ENCODE measurements around the gene CYP27C1. TPM values are rescaled to one million over a fixed set of nuclear protein-coding genes. Genes with fewer than 3 reads are reported as not detected.

CYP27C1 gene
- polyA plus RNA-seq, 5 donors, result 8.4 to 13.0 (median 9.0) TPM

DNA sequence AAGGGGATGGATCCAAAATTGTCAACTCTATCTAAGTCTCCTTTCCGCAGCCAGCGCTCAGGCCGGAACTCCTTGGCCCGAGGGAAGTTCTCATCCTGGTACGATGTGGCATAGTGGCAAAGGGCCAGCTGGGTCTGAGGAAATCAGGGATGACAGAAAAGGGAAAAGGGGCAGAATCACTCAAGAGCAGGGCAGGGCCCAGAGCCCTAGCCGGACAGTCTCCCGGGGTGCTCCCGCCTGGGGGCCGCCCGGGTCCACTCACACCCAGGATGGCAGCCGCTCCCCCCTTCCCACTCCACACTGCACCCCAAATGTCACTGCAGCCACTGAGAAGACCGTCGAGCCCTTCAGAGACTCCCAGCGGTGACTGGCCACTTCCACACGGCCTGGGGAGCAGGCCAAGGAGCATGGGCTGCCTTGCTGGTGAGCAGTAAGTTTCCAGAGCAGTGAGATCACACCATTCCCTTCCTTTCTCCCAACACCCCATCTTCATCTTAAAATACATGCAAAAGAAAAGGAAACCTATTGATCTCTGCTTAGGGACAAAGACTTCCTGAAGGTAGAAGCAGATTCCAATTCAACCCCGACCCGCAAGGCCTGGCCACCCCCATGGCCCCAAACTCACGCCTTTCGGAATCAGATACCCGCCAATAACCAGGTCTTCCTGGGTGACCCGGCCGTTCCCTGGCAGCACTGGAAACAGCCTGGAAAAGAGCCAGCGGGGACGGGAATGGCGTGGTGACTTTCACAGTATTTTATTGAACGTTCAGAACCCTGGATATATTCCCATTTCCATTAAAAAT, 26.7 kb downstream of the CYP27C1 start:
- DNase-seq, result peak; percentile 70 to 77

DNA sequence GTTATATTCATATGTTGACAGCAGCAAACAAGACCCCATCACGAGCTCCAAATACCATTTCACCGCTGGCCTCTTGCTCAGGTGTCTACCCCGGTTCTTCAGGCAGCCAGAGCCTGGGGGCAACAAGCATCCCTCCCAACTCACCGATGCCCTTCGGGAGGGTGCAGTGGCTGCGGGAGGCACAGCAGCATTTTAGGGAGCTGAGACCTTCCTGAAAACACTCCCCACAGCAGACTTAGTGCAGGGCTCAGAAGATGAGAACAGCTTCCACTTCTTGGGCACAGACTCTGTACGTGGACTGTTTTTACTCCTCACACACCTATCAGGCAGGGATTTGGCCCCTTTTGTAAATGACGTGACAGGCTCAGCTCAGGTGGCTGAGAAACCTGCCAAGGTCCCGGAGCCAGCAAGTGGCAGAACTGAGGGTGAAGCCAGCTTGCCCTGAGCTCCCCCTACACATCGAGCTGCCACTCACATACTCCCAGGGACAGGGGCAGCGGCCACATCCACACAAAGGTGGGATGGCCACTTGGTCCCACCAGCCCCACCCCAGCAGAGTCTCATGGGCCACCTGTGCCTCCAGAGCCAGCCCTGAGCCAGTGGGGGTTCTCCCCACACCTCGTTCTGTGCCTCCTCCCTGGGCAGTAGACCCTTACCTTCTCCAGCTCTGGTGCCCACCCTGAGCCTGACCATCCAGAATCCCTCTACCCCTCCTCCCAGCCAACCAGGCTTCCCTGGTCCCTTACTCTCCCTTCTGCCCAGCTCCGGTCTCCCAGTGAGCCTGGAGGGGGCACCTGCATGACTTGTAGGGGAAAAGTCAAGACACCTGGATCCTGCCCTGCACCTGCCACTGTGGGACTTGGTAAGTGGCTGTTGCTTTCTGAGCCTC, 28.5 kb downstream of the CYP27C1 start:
- no peak for DNase-seq

DNA sequence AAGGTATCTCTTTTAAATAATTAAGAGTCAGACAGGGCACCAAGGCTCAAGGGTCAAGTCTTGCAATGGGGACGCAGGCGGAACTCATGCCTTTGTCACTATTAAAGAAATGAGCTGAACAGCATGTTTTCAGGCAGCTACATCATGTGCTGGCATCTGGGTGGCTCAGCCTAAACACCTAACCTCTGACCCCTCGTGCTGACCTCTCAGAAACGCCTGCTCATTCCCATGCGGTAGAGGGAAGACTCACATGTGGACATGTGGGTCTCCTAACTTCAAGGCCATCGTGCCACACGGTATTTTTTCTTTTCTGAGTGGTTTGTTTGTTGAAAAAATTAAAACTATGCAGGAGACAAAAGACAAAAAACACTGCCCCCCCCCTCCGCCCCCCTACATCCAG, 31.3 kb downstream of the CYP27C1 start:
- no peak for DNase-seq

DNA sequence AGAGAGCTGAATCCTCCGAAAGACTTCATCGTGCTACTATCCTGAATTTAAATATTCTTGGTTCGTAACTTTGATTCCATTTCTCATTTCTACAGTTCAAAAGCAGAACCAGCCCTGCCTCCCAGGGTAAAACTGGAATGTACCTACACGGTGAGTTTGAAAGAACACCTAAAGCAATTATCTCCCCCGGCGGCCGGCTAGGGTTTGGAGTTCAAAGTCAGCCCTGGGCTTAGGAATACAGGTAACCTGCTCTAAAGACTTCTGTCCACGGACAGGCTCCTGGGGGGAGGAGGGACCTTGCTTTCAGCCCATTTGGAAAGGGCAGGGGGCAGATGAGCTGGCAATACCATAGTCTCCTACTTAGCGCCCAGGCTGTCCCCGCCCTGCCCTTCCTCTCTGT, 32.3 kb downstream of the CYP27C1 start:
- no peak for DNase-seq

DNA sequence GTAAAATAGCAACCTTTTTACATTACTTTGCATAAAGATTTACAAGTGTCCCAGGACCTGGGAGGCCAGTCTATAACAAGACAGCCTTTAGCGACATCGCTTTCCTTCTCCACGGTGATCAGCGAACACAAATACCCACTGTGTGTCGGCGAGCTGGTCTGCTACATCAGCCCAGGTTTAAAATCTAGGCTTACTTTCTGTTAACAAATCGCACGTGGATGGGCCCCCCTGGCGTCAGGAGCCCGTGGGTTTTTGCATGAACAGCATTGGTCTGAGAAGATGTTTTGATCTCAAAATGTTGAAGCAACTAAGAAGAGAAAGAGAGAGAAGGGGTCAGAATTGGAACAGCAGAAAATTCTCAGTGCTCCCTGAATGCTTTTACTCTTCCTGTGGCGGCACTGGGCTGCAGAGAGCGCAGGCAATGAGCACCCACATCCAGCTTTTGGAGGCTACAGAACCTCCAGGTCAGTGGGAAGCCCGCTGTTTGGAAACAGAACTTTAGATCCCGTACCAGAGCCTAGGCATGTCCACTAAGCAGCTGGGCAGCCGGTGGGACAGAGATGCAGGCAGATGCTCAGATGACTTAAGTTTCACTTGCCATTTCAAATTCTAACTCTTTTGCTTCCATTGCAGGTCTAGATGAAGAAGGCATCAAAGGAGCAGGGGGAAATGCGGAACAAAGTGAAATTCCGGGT, 32.9 kb downstream of the CYP27C1 start:
- DNase-seq, result no peak

DNA sequence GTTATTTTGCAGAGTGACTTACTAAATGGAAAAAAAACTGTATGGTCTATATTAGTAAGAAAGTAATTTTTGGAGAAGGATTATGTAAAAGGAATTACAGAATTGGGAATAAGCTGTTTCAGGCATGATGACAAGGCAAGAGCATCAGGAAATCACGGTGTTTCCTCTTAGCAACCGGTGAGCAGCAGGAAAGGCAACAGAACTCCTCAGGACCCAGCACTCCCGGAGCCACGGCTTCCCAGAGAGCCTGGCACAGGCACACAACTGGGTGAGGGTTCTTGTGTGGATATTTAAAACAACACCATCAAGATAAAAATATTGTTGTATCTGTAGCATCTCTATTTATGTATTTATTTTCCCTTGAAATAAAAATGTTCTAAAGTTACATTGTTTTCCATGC, 34.4 kb downstream of the CYP27C1 start:
- no peak for DNase-seq

DNA sequence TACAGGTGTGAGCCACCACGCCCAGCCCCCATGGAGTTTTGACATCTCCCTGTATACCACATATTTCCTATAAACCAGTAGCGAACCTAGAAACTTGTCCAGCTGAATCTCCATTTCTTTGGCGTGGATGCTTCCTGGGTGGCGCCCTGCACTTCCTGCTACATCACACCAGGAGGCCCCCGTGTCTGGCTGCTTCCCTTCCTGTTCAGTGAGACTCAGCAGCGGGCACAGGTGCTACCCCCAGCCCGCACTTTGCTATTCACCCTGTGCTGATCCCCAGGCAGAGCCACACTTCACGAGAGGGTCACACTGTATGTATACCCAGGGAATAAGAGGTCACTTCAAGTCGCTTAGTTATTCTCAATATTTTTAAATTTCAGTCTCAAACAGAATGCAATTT, 35.0 kb downstream of the CYP27C1 start:
- DNase-seq, result no peak

DNA sequence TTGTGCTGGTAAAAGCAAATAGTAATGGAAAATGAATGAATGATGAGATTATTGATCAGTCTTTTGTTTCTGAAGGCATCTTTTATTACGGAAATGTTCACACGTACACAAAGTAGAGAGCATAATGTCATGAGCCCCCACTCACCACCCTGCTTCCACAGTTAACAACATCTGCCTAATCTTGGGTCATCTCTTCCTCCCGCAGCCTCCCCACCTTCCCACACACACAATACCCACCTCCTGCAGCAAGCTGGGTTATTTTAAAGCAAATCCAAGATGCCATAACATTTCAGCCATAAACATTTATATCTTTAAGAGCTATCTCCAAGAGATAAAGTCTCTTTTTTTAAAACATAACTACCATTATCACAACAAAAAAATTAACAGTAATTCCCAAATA, 36.3 kb downstream of the CYP27C1 start:
- no peak for DNase-seq

DNA sequence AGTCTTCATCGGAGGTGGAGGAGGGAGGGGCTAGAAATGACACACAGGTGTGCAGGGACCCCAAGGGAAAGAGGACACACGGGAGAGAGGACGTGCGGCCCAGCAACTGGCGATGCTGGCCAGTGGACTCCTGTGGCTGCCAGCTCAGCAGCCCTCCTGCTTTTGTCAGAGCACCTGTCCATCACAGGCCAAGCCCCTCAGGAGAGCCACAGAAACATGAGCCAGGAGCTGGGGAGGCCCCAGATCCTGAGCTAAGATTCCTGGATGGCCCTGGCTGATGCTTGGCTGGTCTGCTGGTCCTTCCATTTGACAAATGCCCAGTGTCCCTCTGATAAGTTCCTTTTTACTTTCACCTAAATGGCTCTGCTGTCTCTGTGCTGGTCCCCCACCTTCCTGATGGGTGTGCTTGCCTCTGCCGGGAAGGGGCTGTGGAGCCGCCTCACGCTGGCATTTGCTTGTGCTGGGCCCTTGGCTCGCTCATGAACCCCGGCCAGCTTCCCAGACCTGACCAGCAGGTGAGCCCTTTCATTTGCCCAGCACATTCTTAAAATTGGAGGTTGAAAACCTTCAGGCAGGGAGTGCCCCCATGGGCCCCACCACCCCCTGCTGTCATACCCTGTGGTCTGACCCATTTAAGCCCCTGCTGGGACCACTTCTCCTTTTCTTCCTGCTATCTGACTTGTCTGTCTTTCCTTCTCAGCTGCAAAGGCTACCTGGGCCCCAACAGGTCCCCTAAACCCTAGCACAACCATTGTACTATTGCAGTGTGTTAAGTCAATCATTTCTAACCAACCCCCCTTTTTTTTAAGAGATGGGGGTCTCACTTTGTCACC, 37.3 kb downstream of the CYP27C1 start:
- no peak for DNase-seq

DNA sequence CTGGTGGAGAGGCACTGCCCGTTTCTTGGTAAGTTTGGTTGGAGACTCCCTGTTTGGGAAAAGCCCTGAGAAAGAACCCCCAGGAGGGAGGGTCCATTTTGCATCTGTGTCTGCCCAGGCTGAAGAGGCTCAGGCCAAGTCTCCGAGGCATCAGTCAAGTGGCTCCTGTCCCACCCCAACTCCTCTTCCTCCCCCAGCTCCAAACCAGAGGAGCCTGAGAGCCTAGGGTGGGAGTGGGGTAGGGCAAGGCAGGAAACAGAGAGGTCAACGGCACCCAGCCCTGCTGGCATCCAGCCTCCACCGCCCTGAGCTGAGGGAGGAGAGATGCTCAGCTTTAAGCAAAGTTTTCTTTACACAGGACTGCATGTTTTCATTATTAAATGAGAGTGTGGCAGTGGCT, 38.2 kb downstream of the CYP27C1 start:
- no peak for DNase-seq

DNA sequence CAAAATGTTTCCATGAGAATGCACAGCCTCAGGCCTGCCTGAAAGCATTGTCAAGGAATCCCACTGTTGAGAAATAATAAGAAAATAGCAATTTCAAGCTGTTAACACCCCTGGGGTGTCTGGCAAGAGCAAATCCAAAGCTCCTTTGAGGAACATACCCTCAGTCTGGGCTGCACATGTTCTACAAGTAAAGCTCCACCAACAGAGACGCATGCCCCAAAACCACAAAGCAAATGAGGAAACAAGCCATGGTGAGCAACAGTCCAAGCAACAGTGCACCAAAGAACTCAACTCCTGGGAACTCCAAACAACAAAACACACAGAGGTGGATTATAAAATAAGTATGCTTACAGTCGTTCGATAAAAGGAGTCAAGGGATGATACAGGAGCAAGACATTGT, 40.3 kb downstream of the CYP27C1 start:
- no peak for DNase-seq

DNA sequence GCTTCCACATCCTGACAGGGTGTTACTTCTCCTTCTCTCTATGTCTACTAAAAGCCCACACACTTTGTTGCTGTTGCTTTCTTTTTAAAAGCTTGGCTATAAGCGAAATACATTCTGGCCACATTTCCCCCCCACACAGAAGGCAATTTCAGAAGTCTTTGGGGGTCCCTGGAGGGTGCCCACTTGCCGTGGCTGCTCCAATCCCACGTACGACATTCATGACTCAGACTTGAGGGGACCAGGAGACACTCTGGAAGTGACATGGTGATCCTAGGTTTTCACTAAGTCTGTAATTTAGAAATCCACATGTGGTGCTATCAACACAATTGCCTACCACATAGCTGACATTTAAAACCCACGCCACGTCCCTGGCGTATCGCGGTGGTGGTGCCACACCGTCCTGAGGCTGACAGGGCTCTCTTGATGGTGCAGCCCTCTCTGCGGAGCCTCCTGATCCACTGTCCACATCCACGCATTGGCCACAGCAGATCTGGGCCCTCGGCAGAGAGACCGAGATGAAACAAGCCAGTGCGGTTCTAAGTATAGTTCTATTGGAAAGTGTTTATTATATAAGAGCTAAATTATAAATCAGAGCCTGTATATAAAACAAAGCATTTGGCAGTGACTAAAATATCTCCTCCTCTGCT, 42.4 kb downstream of the CYP27C1 start:
- no peak for DNase-seq

DNA sequence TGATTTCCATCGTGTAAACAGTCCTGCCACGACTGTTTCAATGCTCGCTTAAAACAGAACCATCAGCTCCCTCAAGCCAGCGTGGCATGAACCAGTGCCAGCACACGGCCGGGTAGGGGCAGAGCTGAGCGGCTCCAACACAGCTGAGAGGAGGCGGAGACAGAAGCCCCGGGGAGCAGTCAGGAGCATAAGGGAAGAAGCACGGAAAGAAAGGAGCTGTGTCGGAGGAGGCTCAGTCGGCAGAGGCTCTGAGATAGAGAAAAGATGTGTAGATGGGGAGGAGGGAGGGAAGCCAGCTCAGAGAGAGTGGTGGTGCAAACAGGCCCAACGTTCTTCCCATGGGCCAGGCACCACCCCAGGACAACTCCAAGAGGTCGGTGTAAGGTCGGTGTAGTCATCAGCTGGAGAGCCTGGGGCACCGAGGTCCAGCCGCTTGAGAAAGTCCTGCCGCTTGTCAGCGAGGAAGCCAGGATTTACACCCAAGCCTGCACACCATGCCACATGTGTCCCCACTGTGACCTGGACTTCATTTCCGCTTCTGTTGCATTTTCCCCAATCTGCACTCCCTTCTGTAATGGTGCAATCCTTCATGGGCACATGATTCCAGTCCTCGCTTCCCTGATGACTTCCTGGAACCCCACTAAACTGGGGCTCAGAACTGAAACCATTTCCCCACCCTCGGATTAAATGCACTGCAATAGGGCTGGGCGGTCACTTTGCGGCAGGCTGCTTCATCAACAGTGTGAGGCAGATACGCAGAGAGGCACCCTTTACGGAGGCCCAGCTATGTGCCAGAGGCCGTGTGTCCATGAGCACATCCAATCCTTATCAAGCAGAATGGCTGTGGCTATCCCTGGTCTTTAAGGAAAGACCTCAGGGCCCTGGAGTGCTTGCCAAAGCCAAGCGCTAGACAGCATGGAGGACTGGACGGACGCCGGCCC, 43.5 kb downstream of the CYP27C1 start:
- DNase-seq, result no peak

DNA sequence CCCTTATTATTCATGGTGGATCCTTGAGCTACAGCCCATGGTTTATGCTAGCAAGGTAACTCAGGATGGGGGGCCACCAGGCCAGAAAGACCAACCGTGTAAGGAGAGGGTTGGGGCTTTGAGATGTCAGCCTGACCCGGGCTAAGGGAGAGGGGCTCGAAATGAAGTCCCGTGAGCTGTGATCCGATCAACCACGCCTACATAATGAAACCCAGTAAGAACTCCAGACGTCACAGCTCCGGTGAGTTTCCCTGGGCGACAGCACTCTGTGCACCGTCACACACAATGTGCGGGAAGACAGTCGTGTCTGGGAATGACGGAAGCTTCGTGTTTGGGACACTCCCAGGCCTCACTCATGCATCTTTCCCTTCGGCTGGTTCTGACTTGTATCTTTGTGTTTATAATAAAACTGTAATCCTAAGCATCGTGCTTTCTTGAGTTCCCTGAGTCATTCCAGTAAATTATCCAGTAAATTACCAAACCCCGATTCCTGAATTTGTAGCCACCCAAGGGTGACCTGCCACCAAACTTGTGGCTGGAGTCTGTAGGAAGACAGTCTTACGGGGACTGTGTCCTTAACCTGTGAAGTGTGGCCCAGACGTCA, 44.2 kb downstream of the CYP27C1 start:
- no peak for DNase-seq

DNA sequence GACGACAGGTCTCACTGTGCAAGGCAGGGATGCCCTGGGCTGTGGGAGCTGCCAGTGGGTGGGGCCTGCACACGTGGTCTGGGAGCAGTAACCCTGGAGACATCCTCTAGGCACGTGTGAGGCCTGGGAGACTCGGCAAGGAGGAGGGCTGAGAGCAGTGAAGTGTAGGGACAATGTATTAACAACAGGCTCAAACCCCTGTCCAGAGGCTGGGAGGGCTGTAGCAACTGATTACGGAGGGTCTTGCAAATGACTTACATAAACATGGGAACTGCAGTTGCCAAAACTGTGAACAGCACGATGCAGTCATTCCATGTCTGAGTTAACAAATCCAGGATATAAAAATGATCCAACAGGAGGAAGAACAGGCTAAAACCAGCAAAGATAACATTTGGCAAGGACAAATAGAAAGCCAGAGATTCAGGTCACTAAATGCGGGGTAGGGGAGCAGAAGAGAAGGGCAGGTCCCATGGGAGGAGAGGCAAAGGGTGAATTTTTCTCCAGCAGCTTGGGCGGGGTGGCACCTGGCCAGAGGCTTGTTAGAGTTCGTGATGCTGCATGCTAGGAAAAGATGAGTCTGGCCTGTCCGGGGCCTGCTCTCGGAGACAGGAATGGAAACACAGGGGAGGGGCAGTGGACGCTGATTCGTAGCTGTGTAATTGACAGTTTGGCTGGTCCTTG, 44.9 kb downstream of the CYP27C1 start:
- DNase-seq, result no peak

DNA sequence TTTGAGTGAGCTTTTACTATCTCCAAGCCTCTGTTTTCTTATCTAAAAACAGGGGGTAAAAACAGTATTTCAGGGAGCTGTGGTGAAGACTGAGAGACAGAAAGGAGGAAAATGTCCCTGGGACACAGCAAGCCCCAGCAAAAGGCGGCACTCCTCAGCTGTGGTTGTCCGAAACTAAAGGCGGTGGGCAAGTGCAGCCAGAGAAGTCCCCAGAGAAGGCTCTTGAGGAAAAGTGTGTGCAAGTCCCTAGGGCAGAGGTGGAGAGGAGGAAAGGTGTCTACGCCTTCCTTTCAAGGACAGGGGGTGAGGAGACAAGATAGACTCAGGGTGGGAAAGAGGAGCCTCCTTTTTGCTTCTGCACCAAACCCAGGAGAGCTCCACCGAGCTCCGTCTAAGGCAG, 45.5 kb downstream of the CYP27C1 start:
- no peak for DNase-seq

DNA sequence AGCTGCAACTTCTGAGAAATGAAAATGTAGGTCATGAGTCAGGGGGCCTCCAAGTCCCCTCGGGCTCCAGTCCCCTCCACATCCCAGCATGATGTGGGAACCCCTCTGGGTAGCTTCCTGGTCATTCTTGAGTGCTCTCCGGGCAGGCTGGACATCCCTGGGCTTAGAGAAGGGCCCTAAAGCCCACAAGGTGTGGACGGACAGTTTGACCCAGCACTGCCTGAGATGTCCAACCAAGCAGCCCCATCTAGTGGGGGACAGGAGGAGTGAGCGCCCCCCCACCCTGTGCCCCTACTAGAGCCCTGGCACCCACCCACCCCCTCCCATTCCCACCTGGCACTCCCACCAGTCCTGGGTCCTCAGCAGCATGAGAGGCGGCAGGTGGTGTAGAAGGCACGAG, 46.0 kb downstream of the CYP27C1 start:
- DNase-seq, result no peak

DNA sequence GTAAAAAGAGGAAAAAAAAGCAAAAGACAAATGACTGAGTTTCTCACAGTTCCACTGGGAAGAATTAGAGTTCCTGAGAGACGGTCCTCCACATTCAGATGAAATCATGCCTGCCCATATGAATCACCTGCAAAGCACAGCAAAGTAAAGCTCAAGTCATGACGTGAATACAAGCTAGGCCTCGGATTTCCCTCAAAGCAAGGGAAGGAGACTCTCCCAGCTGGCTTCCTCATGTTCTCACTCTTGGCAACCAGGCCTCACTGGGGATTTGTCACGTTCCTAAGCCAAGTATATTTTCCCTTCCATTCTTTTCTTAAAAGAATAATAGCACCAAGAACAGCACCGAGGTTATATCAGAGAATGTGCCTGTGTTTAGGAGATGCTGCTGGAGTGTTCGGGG, 47.0 kb downstream of the CYP27C1 start:
- peak in 1 of 2 donors; percentile 64 for DNase-seq

DNA sequence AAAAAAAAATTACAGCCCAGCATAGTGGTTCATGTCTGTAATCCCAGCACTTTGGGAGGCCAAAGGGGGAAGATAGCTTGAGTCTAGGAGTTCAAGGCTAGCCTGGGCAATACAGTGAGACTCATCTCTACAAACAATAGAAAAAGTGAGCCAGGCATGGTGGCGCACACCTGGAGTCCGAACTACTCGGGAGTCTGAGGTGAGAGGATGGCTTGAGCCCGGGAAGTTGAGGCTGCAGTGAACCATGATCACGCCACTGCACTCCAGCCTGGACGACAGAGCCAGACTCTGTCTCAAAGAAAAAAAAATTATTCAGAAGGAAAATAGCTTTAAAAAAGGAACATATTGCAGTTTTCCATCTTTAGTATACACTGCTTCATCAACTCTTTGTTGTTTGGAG, 47.8 kb downstream of the CYP27C1 start:
- DNase-seq, result no peak
